Uterus (tissue), 4 donors: Measurements from ENCODE around the gene CFAP97D2. TPM values are rescaled to one million over a fixed set of nuclear protein-coding genes. Genes with fewer than 3 reads are reported as not detected.

Source experiments
- DNase-seq, 2 donors: peaks; one replicate each; pipeline ENCODE4 v3.0.0-alpha.2; 2019 to 2020
- H3K27ac ChIP-seq, 2 donors: fragments of 200-600 bp; sonication (generic); 1 replicate in 1 of 2; 2 replicates in 1 of 2; pipeline ENCODE4 v1.5.1; 2016 to 2018
- H3K27me3 ChIP-seq, 2 donors: fragments of 200-600 bp; sonication (generic); one replicate each; pipeline ENCODE4 v1.5.1; 2018 to 2019; ENCODE audit warnings: control low read depth in 1 of 2
- H3K36me3 ChIP-seq, 2 donors: fragments of 200-600 bp; sonication (generic); one replicate each; pipeline ENCODE4 v1.5.1; 2019; ENCODE audit warnings: control low read depth in 1 of 2
- H3K4me1 ChIP-seq, 2 donors: fragments of 200-600 bp; sonication (generic); one replicate each; pipeline ENCODE4 v1.5.1; 2018 to 2019; ENCODE audit warnings: control low read depth in 1 of 2
- H3K4me3 ChIP-seq, 2 donors: fragments of 200-600 bp; sonication (generic); 1 replicate in 1 of 2; 2 replicates in 1 of 2; pipeline ENCODE4 v1.5.1; 2018 to 2019; ENCODE audit warnings: mild to moderate bottlenecking in 1 of 2
- H3K9me3 ChIP-seq, 2 donors: fragments of 200-600 bp; sonication (generic); one replicate each; pipeline ENCODE4 v1.5.1; 2019; ENCODE audit warnings: control low read depth in 1 of 2
- CTCF ChIP-seq, 4 experiments: fragments of 200-600 bp in 2 of 4; fragments of 450-650 bp in 2 of 4; sonication (generic) in 2 of 4; IDR thresholded peaks; one replicate each; pipeline ENCODE4 v1.5.1; 2016 to 2019; ENCODE audit warnings: antibody characterized with exemption in 4 of 4, mild to moderate bottlenecking in 2 of 4, moderate library complexity in 1 of 4
- POLR2A ChIP-seq, 2 donors: fragments of 450-650 bp; IDR thresholded peaks; one replicate each; pipeline ENCODE4 v1.6.1; 2016; ENCODE audit warnings: antibody characterized with exemption in 2 of 2, mild to moderate bottlenecking in 1 of 2, moderate library complexity in 1 of 2
- intact Hi-C: fragments of 100-400 bp; cut with DNase I; formaldehyde crosslinking; loops from one replicate; pipeline ENCODE4 v1.15.1; 2023; ENCODE audit warnings: low total_unique reads
- total RNA-seq, 4 donors: library from RNA; depleted of rRNA in 3 of 4; stranded (reverse); fragments of >200 nt in 3 of 4; gene quantifications; one replicate each; pipeline versions ENCODE4 v1.1.0 to v1.2.4, GENCODE V29; 2014 to 2023
- donor health status: DM: yes; HTN: yes; CAD: no.

CFAP97D2 gene
- total RNA-seq, 4 donors from 2014 or later, result not detected

DNA sequence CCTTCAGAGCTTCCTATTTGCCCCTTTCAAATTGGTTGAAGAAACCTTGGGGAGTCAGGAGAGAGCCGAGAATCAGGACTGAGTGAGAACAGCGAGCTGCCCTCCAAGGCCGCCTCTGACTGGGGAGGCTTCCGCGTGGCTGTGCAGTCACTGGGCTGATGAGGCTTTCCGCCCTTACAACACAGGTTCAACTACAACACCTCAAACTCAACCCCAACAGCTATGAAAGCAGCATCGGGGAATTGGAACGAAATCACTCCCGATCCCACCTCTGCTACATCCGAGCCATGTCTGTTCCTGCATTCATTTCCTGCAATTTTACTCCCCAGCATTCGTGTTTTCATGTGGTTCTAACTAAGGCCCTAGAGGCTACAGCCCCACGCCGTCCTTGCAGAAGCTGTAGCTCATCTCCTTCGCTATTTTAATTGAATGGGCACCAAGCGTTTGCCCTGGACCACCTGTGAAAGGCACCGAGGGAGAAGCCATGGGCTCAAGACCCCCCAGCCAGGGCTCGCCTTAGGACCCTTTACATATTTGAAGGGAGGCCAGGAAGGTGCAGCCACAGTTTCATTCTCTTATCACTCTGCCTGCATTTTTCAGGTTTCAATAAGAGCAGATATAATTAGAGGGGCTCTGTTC, 34.3 kb upstream of the CFAP97D2 start:
- H3K9me3 ChIP-seq, result no peaks in the 10 kb centered on the region
- TF ChIP-seq POLR2A (IDR thresholded peaks at IDR 0.05), result no peak
- TF ChIP-seq CTCF (IDR thresholded peaks at IDR 0.05), result no peak
- no peak overlapping the region for H3K27ac ChIP-seq
- no peak for DNase-seq
- intact Hi-C loops, result no loop called here
- no peaks in the 10 kb centered on the region for H3K4me1 ChIP-seq
- no peaks in the 10 kb centered on the region for H3K36me3 ChIP-seq
- no peak overlapping the region for H3K4me3 ChIP-seq
- H3K27me3 ChIP-seq, result no peaks in the 10 kb centered on the region

DNA sequence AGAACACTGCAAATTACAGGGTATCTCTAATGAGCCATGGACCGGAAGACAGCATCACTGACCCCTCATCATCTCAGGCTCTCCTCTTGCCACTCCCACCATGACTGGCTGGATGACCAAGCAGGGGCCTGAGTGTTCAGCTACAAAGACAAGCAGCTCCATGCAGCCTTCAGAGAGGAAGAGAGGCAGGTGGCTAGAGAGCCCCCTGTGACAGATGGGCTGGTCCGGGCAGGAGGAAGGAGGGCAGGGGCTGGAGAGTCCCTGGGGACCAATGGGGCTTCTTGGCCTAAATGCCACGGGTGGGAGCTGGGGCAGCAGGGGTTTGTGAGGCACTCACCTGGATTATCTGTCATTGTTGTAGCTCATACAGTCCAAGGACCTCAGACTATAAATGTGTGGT, 33.8 kb upstream of the CFAP97D2 start:
- H3K36me3 ChIP-seq, result no peaks in the 10 kb centered on the region
- no peak for TF ChIP-seq CTCF (IDR thresholded peaks at IDR 0.05)
- TF ChIP-seq POLR2A (IDR thresholded peaks at IDR 0.05), result no peak
- intact Hi-C loops, result no loop called here
- no peak overlapping the region for H3K27ac ChIP-seq
- H3K4me1 ChIP-seq, result no peaks in the 10 kb centered on the region
- DNase-seq, result no peak
- no peak overlapping the region for H3K4me3 ChIP-seq
- no peaks in the 10 kb centered on the region for H3K27me3 ChIP-seq
- H3K9me3 ChIP-seq, result no peaks in the 10 kb centered on the region

GRCh38 chr13:114145722-114146121, 33.3 kb upstream of the CFAP97D2 start:
- H3K27me3 ChIP-seq, result no peaks in the 10 kb centered on the region
- no peak overlapping the region for H3K4me3 ChIP-seq
- no peaks in the 10 kb centered on the region for H3K36me3 ChIP-seq
- H3K27ac ChIP-seq, result no peak overlapping the region
- no peak for DNase-seq
- no peaks in the 10 kb centered on the region for H3K9me3 ChIP-seq
- TF ChIP-seq POLR2A (IDR thresholded peaks at IDR 0.05) (no peak), CTCF (IDR thresholded peaks at IDR 0.05) (no peak)
- intact Hi-C loops, result no loop called here
- no peaks in the 10 kb centered on the region for H3K4me1 ChIP-seq

DNA sequence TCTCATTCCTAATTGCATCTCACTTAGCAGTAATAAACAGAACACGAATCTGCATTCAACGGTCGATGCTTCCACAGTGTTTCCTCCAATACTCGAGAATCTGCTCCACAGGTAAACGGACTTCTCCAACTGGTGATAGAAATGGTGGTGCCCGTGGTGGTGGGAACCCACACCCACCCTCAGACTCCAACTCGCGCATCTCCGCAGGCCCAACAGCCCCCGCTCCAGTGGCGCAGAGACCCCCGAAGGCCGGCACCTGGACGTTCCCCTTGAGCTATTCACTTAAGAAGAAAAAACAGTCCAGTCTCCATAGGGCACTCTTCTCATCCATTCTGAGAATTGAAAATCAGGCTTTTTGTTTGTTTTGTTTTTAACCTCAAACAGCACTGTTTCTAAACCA, 32.9 kb upstream of the CFAP97D2 start:
- intact Hi-C loops, result no loop called here

GRCh38 chr13:114146629-114147028, 32.4 kb upstream of the CFAP97D2 start:
- H3K36me3 ChIP-seq, result no peaks in the 10 kb centered on the region
- no peak overlapping the region for H3K4me3 ChIP-seq
- no peaks in the 10 kb centered on the region for H3K4me1 ChIP-seq
- H3K27ac ChIP-seq, result no peak overlapping the region
- no peaks in the 10 kb centered on the region for H3K9me3 ChIP-seq
- no peaks in the 10 kb centered on the region for H3K27me3 ChIP-seq
- TF ChIP-seq POLR2A (IDR thresholded peaks at IDR 0.05), result no peak
- TF ChIP-seq CTCF (IDR thresholded peaks at IDR 0.05), result no peak
- intact Hi-C loops, result no loop called here
- DNase-seq, result no peak

More for the DNA sequence above, 32.9 kb upstream of the CFAP97D2 start:
- H3K27ac ChIP-seq, result no peak overlapping the region
- H3K27me3 ChIP-seq, result no peaks in the 10 kb centered on the region
- no peaks in the 10 kb centered on the region for H3K4me1 ChIP-seq
- H3K36me3 ChIP-seq, result no peaks in the 10 kb centered on the region
- DNase-seq, result no peak
- no peak for TF ChIP-seq POLR2A (IDR thresholded peaks at IDR 0.05)
- no peak for TF ChIP-seq CTCF (IDR thresholded peaks at IDR 0.05)
- no peak overlapping the region for H3K4me3 ChIP-seq
- no peaks in the 10 kb centered on the region for H3K9me3 ChIP-seq
